Keratinocyte (primary cell): Measurements from ENCODE around the gene LRCH2. TPM values are rescaled to one million over a fixed set of nuclear protein-coding genes. Genes with fewer than 3 reads are reported as not detected.

Experiments
- DNase-seq: peaks from one replicate; pipeline ENCODE4 v3.0.0-alpha.2; 2011; ENCODE audit warnings: low read depth, missing footprints, low spot score
- FAIRE-seq: peaks from 2 replicates; lab custom pipeline; 2011; peaks lifted over from hg19 to GRCh38; lab: Jason Lieb, UNC
- H2AFZ ChIP-seq: 2 replicates; pipeline ENCODE4 v1.6.0; 2012; ENCODE audit warnings: low read length, control low read depth, inconsistent platforms; ENCODE audit not compliant: control insufficient read depth
- H3K27ac ChIP-seq: 2 replicates; pipeline ENCODE4 v1.5.1; 2011; ENCODE audit warnings: low read length; ENCODE audit not compliant: control insufficient read depth, insufficient read depth
- H3K27me3 ChIP-seq: 3 replicates; pipeline ENCODE4 v1.6.0; 2011; ENCODE audit warnings: low read length; ENCODE audit not compliant: control insufficient read depth, insufficient read depth; ENCODE audit errors: extremely low read depth
- H3K36me3 ChIP-seq, 2 experiments: 2 replicates in 1 of 2; 3 replicates in 1 of 2; pipeline ENCODE4 v1.5.1; 2011; ENCODE audit warnings: low read length in 2 of 2, mild to moderate bottlenecking in 1 of 2; ENCODE audit not compliant: control insufficient read depth in 2 of 2, insufficient read depth in 2 of 2; ENCODE audit errors: extremely low read depth in 1 of 2
- H3K4me1 ChIP-seq: 3 replicates; pipeline ENCODE4 v1.5.1; 2011; ENCODE audit warnings: low read length; ENCODE audit not compliant: control insufficient read depth, insufficient read depth; ENCODE audit errors: extremely low read depth
- H3K4me2 ChIP-seq: 3 replicates; pipeline ENCODE4 v1.6.0; 2011; ENCODE audit warnings: low read depth, low read length; ENCODE audit not compliant: control insufficient read depth, insufficient read depth; ENCODE audit errors: extremely low read depth
- H3K4me3 ChIP-seq, 3 experiments: fragments of 200-600 bp in 1 of 3; sonication (generic) in 1 of 3; 2 replicates in 2 of 3; 3 replicates in 1 of 3; pipeline ENCODE4 v1.5.1; 2011 to 2016; ENCODE audit warnings: low read length in 3 of 3, mild to moderate bottlenecking in 3 of 3, control low read depth in 2 of 3, inconsistent platforms in 1 of 3, low read depth in 1 of 3, mixed read lengths in 1 of 3, mixed run types in 1 of 3, moderate library complexity in 1 of 3; ENCODE audit not compliant: control insufficient read depth in 2 of 3, insufficient read depth in 2 of 3; ENCODE audit errors: extremely low read depth in 1 of 3
- H3K79me2 ChIP-seq: 2 replicates; pipeline ENCODE4 v1.6.0; 2012; ENCODE audit warnings: low read length; ENCODE audit not compliant: control insufficient read depth, insufficient read depth
- H3K9ac ChIP-seq: 3 replicates; pipeline ENCODE4 v1.6.0; 2011; ENCODE audit warnings: low read length; ENCODE audit not compliant: control insufficient read depth, insufficient read depth; ENCODE audit errors: extremely low read depth
- H3K9me1 ChIP-seq: 3 replicates; pipeline ENCODE4 v1.6.0; 2011; ENCODE audit warnings: low read length; ENCODE audit not compliant: control insufficient read depth, insufficient read depth; ENCODE audit errors: extremely low read depth
- H3K9me3 ChIP-seq: 2 replicates; pipeline ENCODE4 v1.5.1; 2012; ENCODE audit warnings: low read depth, low read length; ENCODE audit not compliant: control insufficient read depth
- H4K20me1 ChIP-seq: 3 replicates; pipeline ENCODE4 v1.6.0; 2011; ENCODE audit warnings: low read length; ENCODE audit not compliant: control insufficient read depth, insufficient read depth; ENCODE audit errors: extremely low read depth
- CTCF ChIP-seq, 3 experiments: IDR thresholded peaks in 1 of 3; conservative IDR thresholded peaks in 1 of 3; optimal IDR thresholded peaks in 1 of 3; 2 replicates in 2 of 3; 3 replicates in 1 of 3; pipeline versions ENCODE3 to v1.5.1; 2011; ENCODE audit warnings: low read length in 3 of 3, mild to moderate bottlenecking in 3 of 3, moderate library complexity in 2 of 3, control low read depth in 1 of 3, inconsistent platforms in 1 of 3; ENCODE audit not compliant: insufficient read depth in 2 of 3; ENCODE audit errors: extremely low read depth in 1 of 3
- EZH2 ChIP-seq: IDR thresholded peaks from one replicate; pipeline ENCODE4 v1.6.1; 2012; ENCODE audit warnings: inconsistent platforms, mild to moderate bottlenecking, low read length, moderate library complexity
- dilution Hi-C: fragments of 300-500 bp; cut with MboI; formaldehyde crosslinking; loops from one replicate; pipeline ENCODE4 v1.7.0; 2020; ENCODE audit warnings: low sequenced_read_pairs; ENCODE audit not compliant: extremely low pct_ligation_motif_present
- polyA plus RNA-seq, 5 experiments: library from polyadenylated mRNA; depleted of rRNA in 3 of 5; stranded (reverse) in 3 of 5; stranded (forward) in 1 of 5; unstranded in 1 of 5; fragments of >200 nt; gene quantifications; 1 replicate in 1 of 5; 2 replicates in 3 of 5; 3 replicates in 1 of 5; pipeline versions ENCODE4 v1.2.1 to v1.2.3, GENCODE V29; 2011 to 2012; ENCODE audit warnings: missing spikeins in 2 of 5, low read depth in 1 of 5, low replicate concordance in 1 of 5

LRCH2 gene
- polyA plus RNA-seq, 1 donor (not counting 4 experiments of a cell fraction or from before 2014, with no cell fraction given): not detected

- no peak for FAIRE-seq
- no peaks in the 10 kb centered on the region for H3K9me1 ChIP-seq
- no peak overlapping the region for H3K4me3 ChIP-seq
- no peaks in the 10 kb centered on the region for H3K36me3 ChIP-seq
- no peak overlapping the region for H3K4me2 ChIP-seq
- H3K27me3 ChIP-seq: no peaks in the 10 kb centered on the region
- H3K9me3 ChIP-seq: peaks cover 2% of the 10 kb centered on the region
- no peak overlapping the region for H2AFZ ChIP-seq
- no peak overlapping the region for H3K27ac ChIP-seq
- no peaks in the 10 kb centered on the region for H3K4me1 ChIP-seq
- no peak for DNase-seq
- dilution Hi-C loops: no loop called here
- H4K20me1 ChIP-seq: no peaks in the 10 kb centered on the region
- H3K9ac ChIP-seq: no peak overlapping the region
- TF ChIP-seq EZH2: no peak
- no peaks in the 10 kb centered on the region for H3K79me2 ChIP-seq
These were observed 43.0 kb downstream of the LRCH2 start for GRCh38 chrX:115190636-115191489.

- dilution Hi-C loops: no loop called here
- Histone ChIP-seq H3K9me1 (no peaks in the 10 kb centered on the region), H3K4me3 (no peak overlapping the region), H3K9ac (no peak overlapping the region), H3K4me2 (no peak overlapping the region), H3K9me3 (peaks cover 2% of the 10 kb centered on the region), H2AFZ (no peak overlapping the region), H4K20me1 (no peaks in the 10 kb centered on the region), H3K36me3 (no peaks in the 10 kb centered on the region), H3K4me1 (no peaks in the 10 kb centered on the region), H3K79me2 (no peaks in the 10 kb centered on the region), H3K27me3 (no peaks in the 10 kb centered on the region), H3K27ac (no peak overlapping the region)
- FAIRE-seq (no peak), DNase-seq (no peak)
- TF ChIP-seq EZH2 (no peak), CTCF (optimal IDR thresholded peaks at IDR 0.05 in 1 of 3, IDR thresholded peaks at IDR 0.05 in 1 of 3, conservative IDR thresholded peaks at IDR 0.05 in 1 of 3; ENCODE audit: extremely low read depth in 1 of 3, insufficient read depth in 2 of 3, low read length in 3 of 3) (no peak)
These were observed 44.0 kb downstream of the LRCH2 start for GRCh38 chrX:115189646-115190635.
